Neural crest cell (in vitro differentiated cells): ENCODE measurements around the gene PDCD2L. TPM values are rescaled to one million over a fixed set of nuclear protein-coding genes. Genes with fewer than 3 reads are reported as not detected.
A peak's percentile ranks its signal among the peaks of the same experiment; 100 is the strongest.

Experiments used
- DNase-seq: peaks from one replicate; pipeline ENCODE4 v3.0.0; 2021; ENCODE audit warnings: low read depth, mixed read lengths, low spot score
- H3K27ac Mint-ChIP-seq: one replicate; pipeline ENCODE4 v1.8.0; 2021; ENCODE audit warnings: mild to moderate bottlenecking, mixed read lengths; ENCODE audit not compliant: unreplicated experiment
- H3K27me3 Mint-ChIP-seq: 2 replicates; pipeline ENCODE4 v1.8.0; 2021; ENCODE audit warnings: low read depth, mild to moderate bottlenecking, mixed read lengths
- H3K36me3 Mint-ChIP-seq: 2 replicates; pipeline ENCODE4 v1.8.0; 2021; ENCODE audit warnings: low read depth, mild to moderate bottlenecking, mixed read lengths
- H3K4me1 Mint-ChIP-seq: 2 replicates; pipeline ENCODE4 v1.8.0; 2021; ENCODE audit warnings: mixed read lengths
- H3K4me3 Mint-ChIP-seq: one replicate; pipeline ENCODE4 v1.8.0; 2021; ENCODE audit warnings: mild to moderate bottlenecking, mixed read lengths
- H3K9me3 Mint-ChIP-seq: 2 replicates; pipeline ENCODE4 v1.8.0; 2021; ENCODE audit warnings: mixed read lengths
- total RNA-seq: library from RNA; stranded (reverse); gene quantifications from 2 replicates; pipeline ENCODE4 v1.2.1, GENCODE V29; 2021
- TF ChIP-seq, protein P1 (sequence below): fragments of 200-600 bp; sonication (generic); conservative IDR thresholded peaks from 2 replicates; pipeline ENCODE4 v1.5.0; 2021; ENCODE audit warnings: antibody characterized with exemption, mild to moderate bottlenecking

The PDCD2L gene
- total RNA-seq, 1 donor from 2014 or later: 12.9 TPM

GRCh38 chr19:34370117-34370516 is 34.1 kb upstream of the PDCD2L start:
- Mint-ChIP-seq H3K27ac (no peak overlapping the region), H3K36me3 (peaks cover 8% of the 10 kb centered on the region), H3K27me3 (no peaks in the 10 kb centered on the region), H3K4me1 (peaks cover 13% of the 10 kb centered on the region), H3K9me3 (no peaks in the 10 kb centered on the region), H3K4me3 (no peak overlapping the region)
- no peak for DNase-seq
- TF ChIP-seq, protein P1, sequence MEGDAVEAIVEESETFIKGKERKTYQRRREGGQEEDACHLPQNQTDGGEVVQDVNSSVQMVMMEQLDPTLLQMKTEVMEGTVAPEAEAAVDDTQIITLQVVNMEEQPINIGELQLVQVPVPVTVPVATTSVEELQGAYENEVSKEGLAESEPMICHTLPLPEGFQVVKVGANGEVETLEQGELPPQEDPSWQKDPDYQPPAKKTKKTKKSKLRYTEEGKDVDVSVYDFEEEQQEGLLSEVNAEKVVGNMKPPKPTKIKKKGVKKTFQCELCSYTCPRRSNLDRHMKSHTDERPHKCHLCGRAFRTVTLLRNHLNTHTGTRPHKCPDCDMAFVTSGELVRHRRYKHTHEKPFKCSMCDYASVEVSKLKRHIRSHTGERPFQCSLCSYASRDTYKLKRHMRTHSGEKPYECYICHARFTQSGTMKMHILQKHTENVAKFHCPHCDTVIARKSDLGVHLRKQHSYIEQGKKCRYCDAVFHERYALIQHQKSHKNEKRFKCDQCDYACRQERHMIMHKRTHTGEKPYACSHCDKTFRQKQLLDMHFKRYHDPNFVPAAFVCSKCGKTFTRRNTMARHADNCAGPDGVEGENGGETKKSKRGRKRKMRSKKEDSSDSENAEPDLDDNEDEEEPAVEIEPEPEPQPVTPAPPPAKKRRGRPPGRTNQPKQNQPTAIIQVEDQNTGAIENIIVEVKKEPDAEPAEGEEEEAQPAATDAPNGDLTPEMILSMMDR: no peak

DNA sequence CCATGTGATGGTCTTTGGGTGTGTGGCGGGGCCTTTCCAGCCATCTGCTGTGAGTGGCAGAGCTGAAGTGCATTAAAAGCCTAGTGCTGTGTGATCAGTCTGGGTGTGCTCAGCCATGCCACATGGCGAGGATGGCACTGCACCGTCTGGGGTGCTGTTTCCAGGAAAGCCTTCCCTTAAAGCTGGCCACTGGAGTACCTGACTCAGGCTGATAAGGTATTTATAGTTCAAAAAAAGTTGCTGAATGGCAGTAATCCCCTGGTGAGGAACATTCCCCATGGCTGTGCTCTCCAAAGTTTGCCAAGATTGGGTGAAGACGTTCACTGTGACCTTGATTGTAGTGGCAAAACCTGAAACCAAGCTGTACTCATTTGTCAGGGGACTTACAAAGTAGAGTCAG is 33.2 kb upstream of the PDCD2L start:
- H3K9me3 Mint-ChIP-seq: no peaks in the 10 kb centered on the region
- H3K4me3 Mint-ChIP-seq: no peak overlapping the region
- no peaks in the 10 kb centered on the region for H3K27me3 Mint-ChIP-seq
- no peak for DNase-seq
- no peak overlapping the region for H3K27ac Mint-ChIP-seq
- peaks cover 8% of the 10 kb centered on the region for H3K36me3 Mint-ChIP-seq
- H3K4me1 Mint-ChIP-seq: peaks cover 7% of the 10 kb centered on the region
- TF ChIP-seq, protein P1: no peak

- no peaks in the 10 kb centered on the region for H3K9me3 Mint-ChIP-seq
- no peak overlapping the region for H3K4me3 Mint-ChIP-seq
- H3K27ac Mint-ChIP-seq: no peak overlapping the region
- TF ChIP-seq, protein P1: no peak
- H3K36me3 Mint-ChIP-seq: peaks cover 5% of the 10 kb centered on the region
- no peak for DNase-seq
- H3K4me1 Mint-ChIP-seq: no peaks in the 10 kb centered on the region
- no peaks in the 10 kb centered on the region for H3K27me3 Mint-ChIP-seq
Observed at GRCh38 chr19:34373601-34374288, 30.5 kb upstream of the PDCD2L start.

- H3K36me3 Mint-ChIP-seq: peaks cover 5% of the 10 kb centered on the region
- no peak for DNase-seq
- H3K9me3 Mint-ChIP-seq: no peaks in the 10 kb centered on the region
- H3K4me1 Mint-ChIP-seq: no peaks in the 10 kb centered on the region
- H3K4me3 Mint-ChIP-seq: no peak overlapping the region
- peak overlapping the region; percentile 59 for H3K27ac Mint-ChIP-seq
- TF ChIP-seq, protein P1: no peak
- no peaks in the 10 kb centered on the region for H3K27me3 Mint-ChIP-seq
Observed at GRCh38 chr19:34375598-34375997, 28.6 kb upstream of the PDCD2L start.

- Mint-ChIP-seq H3K36me3 (peaks cover 28% of the 10 kb centered on the region), H3K4me3 (no peak overlapping the region)
- TF ChIP-seq, protein P1: no peak
Observed at GRCh38 chr19:34380639-34381241, 23.5 kb upstream of the PDCD2L start.

More at GRCh38 chr19:34380639-34381241, 23.5 kb upstream of the PDCD2L start:
- no peak overlapping the region for H3K27ac Mint-ChIP-seq
- H3K27me3 Mint-ChIP-seq: no peaks in the 10 kb centered on the region
- no peaks in the 10 kb centered on the region for H3K4me1 Mint-ChIP-seq
- DNase-seq: no peak
- no peaks in the 10 kb centered on the region for H3K9me3 Mint-ChIP-seq
